Type B pancreatic cell (in vitro differentiated cells): ENCODE data around the gene MRPL18. TPM values are rescaled to one million over a fixed set of nuclear protein-coding genes. Genes with fewer than 3 reads are reported as not detected.

Experiments
- DNase-seq: peaks from one replicate; pipeline ENCODE4 v3.0.0; 2021; ENCODE audit warnings: mixed read lengths; ENCODE audit not compliant: unreplicated experiment; ENCODE audit errors: extremely low spot score
- H3K27ac Mint-ChIP-seq: 2 replicates; pipeline ENCODE4 v1.8.0; 2021; ENCODE audit warnings: mild to moderate bottlenecking, mixed read lengths
- H3K27me3 Mint-ChIP-seq: 2 replicates; pipeline ENCODE4 v1.8.0; 2021; ENCODE audit warnings: mixed read lengths
- H3K36me3 Mint-ChIP-seq: 2 replicates; pipeline ENCODE4 v1.8.0; 2021; ENCODE audit warnings: mixed read lengths
- H3K4me1 Mint-ChIP-seq: one replicate; pipeline ENCODE4 v1.8.0; 2021; ENCODE audit warnings: mixed read lengths; ENCODE audit not compliant: unreplicated experiment
- H3K4me3 Mint-ChIP-seq: 2 replicates; pipeline ENCODE4 v1.8.0; 2021; ENCODE audit warnings: mild to moderate bottlenecking, mixed read lengths
- H3K9me3 Mint-ChIP-seq: 2 replicates; pipeline ENCODE4 v1.8.0; 2021; ENCODE audit warnings: mixed read lengths
- CTCF ChIP-seq: fragments of 200-600 bp; sonication (generic); conservative IDR thresholded peaks from 2 replicates; pipeline ENCODE4 v1.5.0; 2021; ENCODE audit warnings: antibody characterized with exemption, mild to moderate bottlenecking
- total RNA-seq: library from RNA; stranded (reverse); gene quantifications from 2 replicates; pipeline ENCODE4 v1.2.1, GENCODE V29; 2021; ENCODE audit warnings: low replicate concordance

MRPL18 gene
- total RNA-seq, 1 donor from 2014 or later = 59.1 TPM

GRCh38 chr6:159817951-159818739 is 27.9 kb downstream of the MRPL18 start:
- no peaks in the 10 kb centered on the region for H3K36me3 Mint-ChIP-seq
- H3K4me3 Mint-ChIP-seq = no peak overlapping the region
- DNase-seq = no peak
- no peaks in the 10 kb centered on the region for H3K4me1 Mint-ChIP-seq
- TF ChIP-seq CTCF = no peak
- no peak overlapping the region for H3K27ac Mint-ChIP-seq
- no peaks in the 10 kb centered on the region for H3K9me3 Mint-ChIP-seq
- H3K27me3 Mint-ChIP-seq = peaks cover 19% of the 10 kb centered on the region

- DNase-seq = no peak
- no peak for TF ChIP-seq CTCF
- Mint-ChIP-seq H3K4me3 (no peak overlapping the region), H3K9me3 (no peaks in the 10 kb centered on the region), H3K27me3 (peaks cover 19% of the 10 kb centered on the region), H3K27ac (no peak overlapping the region), H3K36me3 (no peaks in the 10 kb centered on the region), H3K4me1 (no peaks in the 10 kb centered on the region)
These were observed 28.8 kb downstream of the MRPL18 start for GRCh38 chr6:159819098-159819497.

GRCh38 chr6:159819932-159820640 is 29.8 kb downstream of the MRPL18 start:
- H3K9me3 Mint-ChIP-seq = no peaks in the 10 kb centered on the region
- DNase-seq = no peak
- no peak for TF ChIP-seq CTCF
- no peak overlapping the region for H3K27ac Mint-ChIP-seq
- H3K36me3 Mint-ChIP-seq = no peaks in the 10 kb centered on the region
- no peaks in the 10 kb centered on the region for H3K4me1 Mint-ChIP-seq
- no peak overlapping the region for H3K4me3 Mint-ChIP-seq
- H3K27me3 Mint-ChIP-seq = peaks cover 19% of the 10 kb centered on the region

GRCh38 chr6:159821122-159821521 is 30.9 kb downstream of the MRPL18 start:
- no peak overlapping the region for H3K27ac Mint-ChIP-seq
- no peaks in the 10 kb centered on the region for H3K4me1 Mint-ChIP-seq
- H3K9me3 Mint-ChIP-seq = no peaks in the 10 kb centered on the region

GRCh38 chr6:159821726-159822125 is 31.5 kb downstream of the MRPL18 start:
- Mint-ChIP-seq H3K4me1 (no peaks in the 10 kb centered on the region), H3K9me3 (no peaks in the 10 kb centered on the region), H3K27me3 (peaks cover 19% of the 10 kb centered on the region), H3K36me3 (no peaks in the 10 kb centered on the region), H3K27ac (no peak overlapping the region), H3K4me3 (no peak overlapping the region)
- no peak for DNase-seq
- no peak for TF ChIP-seq CTCF

More at GRCh38 chr6:159821122-159821521, 30.9 kb downstream of the MRPL18 start:
- Mint-ChIP-seq H3K4me3 (no peak overlapping the region), H3K36me3 (no peaks in the 10 kb centered on the region), H3K27me3 (peaks cover 19% of the 10 kb centered on the region)
- no peak for TF ChIP-seq CTCF
- no peak for DNase-seq
